NCI-H2171 (cell line): ENCODE measurements around the gene BRAT1.

Experiments used
- DNase-seq: peaks from one replicate; lab custom pipeline; 2025; lab: John Stamatoyannopoulos, UW

The BRAT1 gene

DNA sequence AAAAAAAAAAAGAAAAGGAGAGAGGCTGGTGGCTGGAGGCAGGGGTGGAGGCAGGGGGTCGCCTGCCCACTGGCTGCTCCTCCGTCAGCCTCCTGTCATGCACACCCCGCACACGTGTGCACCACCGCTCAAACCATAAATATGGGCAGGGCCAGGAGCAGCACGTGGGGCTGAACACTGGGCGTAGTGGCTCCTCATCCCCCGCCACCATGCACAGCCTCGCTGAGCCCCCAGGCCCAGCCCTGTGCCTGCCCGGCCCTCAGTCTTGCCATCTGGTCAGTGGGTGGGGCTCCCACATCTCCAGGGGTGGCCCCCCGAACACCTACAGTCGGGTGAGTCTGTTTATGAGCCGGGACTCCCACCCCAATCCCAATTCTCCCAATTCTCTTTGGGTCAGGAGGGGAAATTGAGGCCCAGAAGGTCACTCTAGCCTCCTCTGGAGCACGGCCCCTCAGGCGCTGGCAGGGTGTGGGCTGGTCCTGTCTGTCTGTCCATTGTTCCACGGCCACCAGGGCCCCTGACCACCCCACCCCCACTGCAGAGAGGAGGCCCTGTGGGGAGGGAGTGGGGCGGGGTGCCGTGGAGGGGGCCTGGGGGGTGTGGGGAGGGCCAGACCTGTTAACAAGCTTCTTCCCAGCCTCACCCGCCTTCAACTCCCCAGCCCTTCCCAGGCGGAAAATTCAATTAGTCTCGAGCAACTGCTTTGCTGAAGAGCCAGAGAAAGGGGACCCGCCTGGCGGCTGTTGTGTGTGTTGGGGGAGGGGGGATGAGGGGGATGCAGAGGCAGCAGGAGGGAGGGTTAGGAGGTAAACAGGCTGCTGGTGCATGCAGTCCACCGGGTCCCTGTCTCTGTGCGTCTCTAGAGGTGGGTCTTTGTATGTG lies 59.7 kb downstream of the BRAT1 start:
- DNase-seq, result peak; percentile 90

DNA sequence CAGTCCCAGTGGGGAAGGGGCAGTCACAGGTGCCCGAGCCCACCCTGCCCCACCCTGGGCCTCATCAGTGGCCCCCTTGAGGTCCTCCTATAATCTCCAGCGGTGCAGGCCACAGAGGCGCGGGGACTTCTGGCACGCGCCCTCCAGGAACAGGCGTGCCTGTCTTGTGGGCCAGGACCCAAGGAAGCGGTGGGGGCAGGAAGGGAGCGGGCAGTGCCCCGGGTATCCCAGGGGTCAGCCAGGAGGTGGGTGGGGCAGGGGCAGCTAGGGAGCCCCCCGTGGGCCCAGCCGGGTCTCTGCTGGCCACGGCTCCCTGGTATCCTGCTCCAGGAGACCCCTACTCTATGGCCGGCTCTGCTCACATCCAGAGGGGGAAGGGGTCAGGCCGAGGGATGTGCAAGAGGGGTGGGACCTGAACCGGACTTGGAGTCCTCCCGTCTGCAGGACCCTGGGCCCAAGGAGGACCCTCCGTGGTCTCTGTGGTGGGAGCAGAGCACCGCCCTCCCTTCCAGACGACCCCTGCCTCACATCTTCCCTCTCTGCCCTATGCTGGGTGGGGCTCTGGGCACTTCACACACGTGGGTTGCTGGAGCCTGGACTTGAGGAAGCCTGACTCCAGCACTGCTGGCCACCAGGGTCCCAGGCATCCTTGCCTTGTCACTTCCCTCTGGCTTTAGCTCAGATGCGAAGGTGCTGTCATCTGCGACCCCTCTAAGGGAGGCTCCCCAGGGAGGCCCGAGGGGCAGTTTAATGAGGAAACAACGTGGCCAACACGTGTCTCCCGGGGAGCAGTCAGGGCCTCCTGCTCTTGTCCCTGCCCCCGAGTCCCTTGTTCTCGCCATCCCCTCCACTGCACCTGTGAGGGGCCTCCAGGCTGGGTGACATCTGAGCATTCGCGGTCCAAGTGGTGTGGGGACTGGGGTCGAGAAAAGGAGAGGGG lies 60.9 kb downstream of the BRAT1 start:
- no peak for DNase-seq

DNA sequence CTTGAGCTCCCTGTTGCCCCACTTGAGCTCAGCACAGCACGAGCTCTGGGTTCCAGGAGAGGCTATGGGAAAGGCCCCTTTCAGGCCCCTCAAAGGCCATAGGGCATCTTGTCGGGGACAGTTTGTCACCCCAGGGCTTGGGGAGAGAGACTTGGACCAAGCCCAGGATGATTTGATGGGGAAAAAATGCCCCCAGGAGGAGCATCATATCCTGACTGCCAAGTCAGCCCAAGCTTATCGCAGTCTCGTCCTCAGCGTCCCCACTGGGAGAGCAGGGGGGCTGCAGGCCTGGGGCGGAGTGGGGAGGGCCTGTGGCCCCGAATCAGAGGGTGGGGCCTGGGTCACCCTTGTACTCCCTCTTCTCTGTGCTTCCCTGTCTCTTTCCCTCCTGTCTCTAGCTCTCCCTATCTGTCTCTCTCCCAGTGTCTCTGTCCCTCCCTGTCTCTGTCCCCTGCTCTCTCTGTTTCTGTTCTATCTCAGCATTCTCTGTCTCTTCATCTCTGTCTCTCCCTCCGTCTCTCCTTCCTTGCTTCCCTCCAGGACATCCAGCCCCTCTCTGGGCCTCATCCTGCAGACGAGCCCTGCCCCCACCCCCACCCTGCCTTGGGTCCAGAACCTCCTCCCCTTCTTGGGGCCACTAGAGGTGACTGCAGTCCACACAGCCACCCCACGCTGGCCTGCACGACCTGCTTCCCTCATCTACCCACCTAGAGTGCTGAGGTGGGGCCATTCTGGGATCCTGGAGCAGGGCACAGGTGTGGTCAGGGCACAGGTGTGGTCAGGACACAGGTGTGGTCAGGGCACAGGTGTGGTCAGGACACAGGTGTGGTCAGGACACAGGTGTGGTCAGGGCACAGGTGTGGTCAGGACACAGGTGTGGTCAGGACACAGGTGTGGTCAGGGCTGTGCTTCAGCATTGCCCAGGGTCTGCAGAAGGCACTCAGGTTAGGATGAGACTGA lies 61.8 kb downstream of the BRAT1 start:
- DNase-seq, result no peak

DNA sequence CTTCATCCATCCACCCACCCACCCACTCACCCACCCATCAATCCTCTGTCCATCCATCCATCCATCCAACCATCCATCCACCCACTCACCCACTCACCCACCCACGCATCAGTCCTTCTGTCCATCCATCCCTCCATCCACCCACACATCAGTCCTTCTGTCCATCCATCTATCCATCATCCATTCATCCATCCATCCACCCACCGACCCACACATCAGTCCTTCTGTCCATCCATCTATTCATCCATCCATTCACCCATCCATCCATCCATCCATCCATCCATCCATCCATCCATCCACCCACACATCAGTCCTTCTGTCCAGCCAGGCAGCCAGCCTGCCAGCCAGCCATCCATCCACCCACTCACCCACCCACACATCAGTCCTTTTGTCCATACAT lies 63.3 kb downstream of the BRAT1 start:
- DNase-seq, result no peak

DNA sequence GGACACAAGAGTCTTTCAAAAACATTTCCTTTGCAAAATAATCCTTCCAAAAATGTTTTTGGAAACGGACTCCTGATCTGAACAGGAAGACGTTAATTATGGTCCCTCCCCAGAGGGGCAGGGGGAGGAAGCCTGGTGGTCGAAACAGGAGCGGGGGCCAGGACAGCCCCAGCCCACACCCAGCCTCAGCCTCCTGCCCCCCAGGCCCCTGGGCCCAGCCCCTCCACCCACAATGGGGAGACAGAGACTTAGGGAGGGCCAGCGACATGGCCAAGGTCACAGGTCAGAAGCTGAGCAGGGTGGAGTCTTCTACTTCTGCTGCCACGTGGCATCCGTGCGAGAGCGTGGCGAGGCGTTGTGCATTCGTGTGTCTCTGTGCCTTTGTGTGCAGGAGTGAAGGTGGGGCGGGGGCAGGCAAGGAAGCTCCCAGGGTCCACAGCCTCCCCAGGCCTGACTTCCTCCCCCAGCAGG lies 65.1 kb downstream of the BRAT1 start:
- DNase-seq, result no peak

DNA sequence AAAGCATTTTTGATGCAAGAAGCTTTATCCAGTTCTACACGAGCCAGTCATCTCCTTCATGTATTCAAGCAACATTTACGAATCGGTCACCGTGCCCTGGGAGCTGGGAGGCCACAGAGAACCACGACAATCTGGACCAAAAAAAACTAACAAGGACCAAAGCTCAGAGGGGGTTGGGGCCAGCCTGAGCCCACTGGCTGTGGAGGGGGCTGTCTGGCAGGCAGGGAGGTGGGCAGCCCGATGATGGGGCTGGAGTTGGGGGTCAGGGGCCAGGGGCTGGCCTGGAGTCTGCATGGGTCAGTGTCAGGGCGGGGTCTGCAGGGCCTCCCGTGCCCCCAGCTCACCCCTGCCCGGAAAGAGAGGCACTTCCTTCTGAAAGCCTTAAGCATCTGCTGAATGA lies 66.6 kb downstream of the BRAT1 start:
- DNase-seq, result no peak

DNA sequence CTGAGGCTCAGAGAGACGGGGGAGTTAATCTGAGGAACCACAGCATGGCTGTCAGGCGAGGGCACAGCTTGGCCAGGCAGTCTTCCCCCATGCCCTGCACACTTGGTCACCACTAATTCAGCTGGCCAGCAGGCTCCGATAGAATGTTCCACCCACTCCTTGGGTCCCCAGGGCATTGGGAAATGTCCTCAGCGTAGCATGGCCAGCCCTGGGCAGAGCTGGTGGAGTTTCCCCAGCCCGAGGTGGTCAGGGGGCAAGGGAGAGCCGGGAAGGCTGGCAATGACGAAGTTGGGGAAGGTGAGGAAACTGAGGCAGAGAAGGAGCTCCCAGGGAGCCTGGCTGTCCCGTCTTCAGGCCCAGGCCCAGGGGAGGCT lies 67.1 kb downstream of the BRAT1 start:
- no peak for DNase-seq
